Nephron (organoid): ENCODE results near the gene ARHGAP23.
"Not testable (repeated sequence)": the region's sequence is repeated elsewhere in the genome, so short reads cannot be mapped to it uniquely, and the experiment has no call there.

Experiments used
- H3K27ac Mint-ChIP-seq, 3 experiments: 2 replicates each; pipeline ENCODE4 v1.8.0; 2020; ENCODE audit warnings: mixed read lengths in 3 of 3, mild to moderate bottlenecking in 2 of 3, moderate library complexity in 1 of 3
- H3K27me3 Mint-ChIP-seq: 2 replicates; pipeline ENCODE4 v1.8.0; 2021; ENCODE audit warnings: low read depth, mild to moderate bottlenecking, moderate library complexity, mixed read lengths
- H3K36me3 Mint-ChIP-seq: 2 replicates; pipeline ENCODE4 v1.8.0; 2020; ENCODE audit warnings: low read depth, mixed read lengths
- H3K4me1 Mint-ChIP-seq: 2 replicates; pipeline ENCODE4 v1.8.0; 2020; ENCODE audit warnings: mixed read lengths
- H3K4me3 Mint-ChIP-seq, 3 experiments: 2 replicates each; pipeline ENCODE4 v1.8.0; 2020; ENCODE audit warnings: mild to moderate bottlenecking in 3 of 3, mixed read lengths in 3 of 3, moderate library complexity in 2 of 3
- H3K9me3 Mint-ChIP-seq: 2 replicates; pipeline ENCODE4 v1.8.0; 2020; ENCODE audit warnings: mixed read lengths
- TF ChIP-seq, protein P1 (sequence below), 3 experiments: fragments of 200-600 bp; sonication (generic); IDR thresholded peaks; one replicate each; pipeline ENCODE4 v1.5.0; 2021; ENCODE audit warnings: antibody characterized with exemption in 3 of 3; ENCODE audit not compliant: unreplicated experiment in 3 of 3

Gene ARHGAP23

DNA sequence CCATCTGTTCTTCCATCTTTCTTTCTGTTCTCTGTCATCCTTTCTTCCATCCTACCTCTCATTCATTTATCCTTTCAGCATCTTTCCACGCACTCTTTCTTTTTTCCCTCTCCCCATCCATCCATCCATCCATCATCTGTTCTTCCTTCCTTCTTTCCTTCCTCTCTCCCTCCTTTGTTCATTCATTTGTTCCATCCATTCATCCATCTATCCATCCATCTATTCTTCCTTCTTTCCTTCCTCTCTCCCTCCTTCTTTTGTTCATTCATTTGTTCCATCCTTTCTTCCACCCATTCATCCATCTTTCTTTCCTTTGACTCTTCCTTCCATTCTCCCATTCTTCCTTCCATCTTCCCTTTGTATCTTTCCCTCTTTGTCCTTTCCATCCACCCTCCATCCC, 39.2 kb downstream of the ARHGAP23 start:
- H3K9me3 Mint-ChIP-seq: no peaks in the 10 kb centered on the region
- H3K27ac Mint-ChIP-seq: peak overlapping the region in 2 of 3 experiments; percentile 45 to 77
- TF ChIP-seq, protein P1, sequence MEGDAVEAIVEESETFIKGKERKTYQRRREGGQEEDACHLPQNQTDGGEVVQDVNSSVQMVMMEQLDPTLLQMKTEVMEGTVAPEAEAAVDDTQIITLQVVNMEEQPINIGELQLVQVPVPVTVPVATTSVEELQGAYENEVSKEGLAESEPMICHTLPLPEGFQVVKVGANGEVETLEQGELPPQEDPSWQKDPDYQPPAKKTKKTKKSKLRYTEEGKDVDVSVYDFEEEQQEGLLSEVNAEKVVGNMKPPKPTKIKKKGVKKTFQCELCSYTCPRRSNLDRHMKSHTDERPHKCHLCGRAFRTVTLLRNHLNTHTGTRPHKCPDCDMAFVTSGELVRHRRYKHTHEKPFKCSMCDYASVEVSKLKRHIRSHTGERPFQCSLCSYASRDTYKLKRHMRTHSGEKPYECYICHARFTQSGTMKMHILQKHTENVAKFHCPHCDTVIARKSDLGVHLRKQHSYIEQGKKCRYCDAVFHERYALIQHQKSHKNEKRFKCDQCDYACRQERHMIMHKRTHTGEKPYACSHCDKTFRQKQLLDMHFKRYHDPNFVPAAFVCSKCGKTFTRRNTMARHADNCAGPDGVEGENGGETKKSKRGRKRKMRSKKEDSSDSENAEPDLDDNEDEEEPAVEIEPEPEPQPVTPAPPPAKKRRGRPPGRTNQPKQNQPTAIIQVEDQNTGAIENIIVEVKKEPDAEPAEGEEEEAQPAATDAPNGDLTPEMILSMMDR (IDR thresholded peaks at IDR 0.05; ENCODE audit: unreplicated experiment in 3 of 3): no peak
- peak overlapping the region; percentile 35 to 81 (median 68) for H3K4me3 Mint-ChIP-seq
- peaks cover 48% of the 10 kb centered on the region for H3K36me3 Mint-ChIP-seq
- peaks cover 2% of the 10 kb centered on the region for H3K27me3 Mint-ChIP-seq
- H3K4me1 Mint-ChIP-seq: peaks cover 50% of the 10 kb centered on the region

DNA sequence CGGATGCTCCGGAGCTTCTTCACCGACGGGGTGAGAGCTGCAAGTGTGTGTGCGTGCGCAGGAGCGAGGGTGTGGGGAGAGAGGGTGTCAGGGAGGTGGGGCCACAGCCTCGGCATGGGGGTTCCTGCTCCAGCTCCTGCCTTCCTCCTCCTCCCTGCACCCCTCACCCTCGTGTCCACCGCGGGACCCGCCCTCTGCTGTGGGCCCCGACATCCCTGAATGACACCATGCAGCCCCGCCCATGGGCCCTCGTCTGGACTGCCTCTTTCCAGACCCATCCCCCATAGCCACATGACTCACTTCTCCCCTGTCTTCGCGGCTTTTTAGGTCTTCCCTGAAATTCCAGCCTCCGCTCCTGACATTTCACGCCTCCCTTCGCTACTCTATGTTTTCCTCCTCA, 41.6 kb downstream of the ARHGAP23 start:
- peak overlapping the region in 1 of 3 experiments; percentile 46 for H3K4me3 Mint-ChIP-seq

DNA sequence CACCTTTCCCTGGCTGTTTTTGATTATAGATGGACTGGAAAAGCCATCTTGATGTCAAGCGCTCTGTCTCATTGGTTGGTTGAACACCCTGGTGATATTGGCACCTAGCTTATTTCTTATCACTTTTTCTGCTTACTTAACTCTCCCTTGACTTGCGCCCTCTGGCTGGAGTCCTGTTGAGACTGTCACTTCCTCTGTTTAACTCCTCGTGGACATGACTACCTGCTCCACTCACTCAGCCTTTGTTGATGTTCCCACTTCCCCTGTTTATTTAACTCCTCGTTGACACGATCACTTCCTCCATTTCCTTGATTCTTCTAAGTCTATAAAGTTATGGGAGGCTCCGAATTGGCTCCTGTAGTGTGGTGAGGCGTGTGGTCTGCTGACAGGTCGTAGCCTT, 43.0 kb downstream of the ARHGAP23 start:
- not testable (repeated sequence) for H3K27ac Mint-ChIP-seq, H3K9me3 Mint-ChIP-seq, H3K27me3 Mint-ChIP-seq
- Mint-ChIP-seq H3K36me3 (peaks cover 44% of the 10 kb centered on the region), H3K4me3 (peak overlapping the region in 1 of 3 experiments; percentile 8), H3K4me1 (peaks cover 25% of the 10 kb centered on the region)

More for the DNA sequence above, 41.6 kb downstream of the ARHGAP23 start:
- Mint-ChIP-seq H3K36me3 (peaks cover 41% of the 10 kb centered on the region), H3K27me3 (no peaks in the 10 kb centered on the region), H3K27ac (no peak overlapping the region), H3K9me3 (no peaks in the 10 kb centered on the region), H3K4me1 (peaks cover 36% of the 10 kb centered on the region)
- TF ChIP-seq, protein P1 (IDR thresholded peaks at IDR 0.05; ENCODE audit: unreplicated experiment in 3 of 3): no peak

DNA sequence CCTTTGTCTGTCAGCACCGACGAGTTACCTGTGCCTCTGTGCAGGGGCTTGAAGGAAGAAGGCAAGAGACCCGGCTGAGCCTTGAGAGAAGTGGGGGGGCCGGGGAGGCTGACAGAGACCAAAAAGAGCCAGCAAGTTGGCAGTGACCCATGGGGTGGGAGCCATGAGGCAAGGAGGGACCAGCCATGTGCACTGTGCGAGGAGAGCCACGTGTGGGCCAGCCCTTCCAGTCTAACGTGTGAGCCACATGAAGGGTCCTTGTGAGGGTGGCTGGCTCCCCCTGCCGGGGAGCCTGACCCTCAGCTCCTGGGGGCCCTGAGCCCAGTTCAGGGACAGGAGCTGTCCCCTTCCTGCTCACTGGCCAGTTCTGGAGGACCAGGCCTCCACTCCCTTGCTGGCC, 46.4 kb downstream of the ARHGAP23 start:
- not testable (repeated sequence) for H3K27ac Mint-ChIP-seq, H3K9me3 Mint-ChIP-seq, H3K4me3 Mint-ChIP-seq, H3K27me3 Mint-ChIP-seq
- Mint-ChIP-seq H3K36me3 (peaks cover 37% of the 10 kb centered on the region), H3K4me1 (peaks cover 11% of the 10 kb centered on the region)
- TF ChIP-seq, protein P1 (IDR thresholded peaks at IDR 0.05; ENCODE audit: unreplicated experiment in 3 of 3): peak; percentile 24 to 32 (median 28)

DNA sequence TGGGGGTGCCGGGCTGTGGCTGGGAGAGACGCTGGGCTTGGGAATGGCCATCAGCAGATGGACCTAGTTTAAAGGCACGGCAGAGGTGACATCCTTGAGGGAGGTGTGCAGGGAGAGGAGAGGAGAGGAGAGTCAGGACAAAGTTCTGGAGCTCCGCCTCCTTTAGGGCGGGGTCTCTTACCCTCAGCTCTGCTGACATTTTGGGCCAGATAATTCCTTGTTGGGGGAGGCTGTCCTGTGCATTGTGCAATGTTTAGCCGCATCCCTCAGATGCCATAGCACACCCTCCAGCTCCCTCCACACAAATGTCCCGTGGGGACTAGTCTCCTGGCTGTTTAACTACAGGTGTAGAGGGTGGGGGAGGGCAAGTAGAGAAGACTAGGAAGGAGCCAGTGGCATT, 48.3 kb downstream of the ARHGAP23 start:
- TF ChIP-seq, protein P1 (IDR thresholded peaks at IDR 0.05; ENCODE audit: unreplicated experiment in 3 of 3): no peak
- no peaks in the 10 kb centered on the region for H3K27me3 Mint-ChIP-seq
- H3K36me3 Mint-ChIP-seq: peaks cover 26% of the 10 kb centered on the region
- H3K4me1 Mint-ChIP-seq: peaks cover under 1% of the 10 kb centered on the region
- H3K9me3 Mint-ChIP-seq: no peaks in the 10 kb centered on the region
- no peak overlapping the region for H3K4me3 Mint-ChIP-seq
- H3K27ac Mint-ChIP-seq: no peak overlapping the region

DNA sequence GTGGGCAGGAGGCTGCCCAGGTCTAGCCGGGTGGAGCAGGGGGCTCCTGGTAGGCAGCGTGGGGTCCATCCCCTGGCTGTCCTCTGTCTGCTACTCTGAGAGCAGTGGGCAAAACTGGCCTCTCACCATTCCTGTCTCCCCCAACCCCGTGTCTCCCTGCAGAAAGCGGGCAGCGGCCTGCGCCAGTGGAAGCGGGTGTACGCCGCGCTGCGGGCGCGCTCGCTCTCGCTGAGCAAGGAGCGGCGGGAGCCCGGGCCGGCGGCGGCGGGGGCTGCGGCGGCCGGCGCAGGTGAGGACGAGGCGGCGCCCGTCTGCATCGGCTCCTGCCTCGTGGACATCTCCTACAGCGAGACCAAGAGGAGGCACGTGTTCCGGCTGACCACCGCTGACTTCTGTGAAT, 49.2 kb downstream of the ARHGAP23 start:
- not testable (repeated sequence) for H3K4me1 Mint-ChIP-seq, H3K4me3 Mint-ChIP-seq, H3K27me3 Mint-ChIP-seq, H3K27ac Mint-ChIP-seq, H3K9me3 Mint-ChIP-seq
- H3K36me3 Mint-ChIP-seq: peaks cover 21% of the 10 kb centered on the region

DNA sequence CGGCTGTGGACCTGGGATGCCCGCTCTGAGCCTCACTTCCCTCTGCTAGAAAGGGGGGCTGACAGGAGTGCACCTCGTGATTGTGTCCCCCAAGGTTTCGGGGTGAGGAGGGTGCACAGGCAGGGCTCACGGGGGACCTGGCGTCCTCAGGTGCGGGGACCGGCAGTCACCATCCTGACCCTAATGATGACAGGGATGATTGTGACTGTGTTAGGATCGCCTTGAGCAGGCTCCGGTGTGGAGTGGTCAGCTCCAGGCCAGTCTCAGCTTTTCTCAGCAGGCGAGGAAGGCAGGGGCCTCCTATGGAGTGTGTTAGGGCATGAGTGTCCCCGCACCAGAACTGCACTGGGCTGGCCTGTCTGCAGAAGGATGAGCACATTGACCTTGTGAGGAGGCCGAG, 49.7 kb downstream of the ARHGAP23 start:
- not testable (repeated sequence) for H3K27me3 Mint-ChIP-seq, H3K27ac Mint-ChIP-seq, H3K4me1 Mint-ChIP-seq, H3K9me3 Mint-ChIP-seq, H3K4me3 Mint-ChIP-seq
- peaks cover 22% of the 10 kb centered on the region for H3K36me3 Mint-ChIP-seq

DNA sequence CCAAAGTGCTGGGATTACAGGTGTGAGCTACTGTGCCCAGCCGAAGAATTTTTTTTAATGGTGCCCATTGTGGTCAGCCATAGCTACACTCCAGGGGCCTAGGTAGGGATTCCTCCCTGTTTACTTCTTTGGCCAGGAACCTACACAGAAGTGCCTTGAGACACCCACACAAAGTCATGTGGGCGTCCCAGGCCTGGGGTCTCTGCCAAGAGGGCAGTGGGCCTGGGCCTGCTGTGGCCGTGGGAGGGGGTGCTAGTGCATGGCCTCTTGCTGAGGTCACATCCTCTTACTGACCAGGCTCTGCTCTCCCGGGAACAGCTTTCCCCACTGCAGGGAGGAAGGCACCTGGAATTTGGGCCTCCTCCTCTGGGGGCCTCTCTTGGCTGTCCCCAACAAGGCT, 50.4 kb downstream of the ARHGAP23 start:
- not testable (repeated sequence) for H3K27ac Mint-ChIP-seq, H3K9me3 Mint-ChIP-seq, H3K27me3 Mint-ChIP-seq, H3K4me3 Mint-ChIP-seq, H3K4me1 Mint-ChIP-seq
- H3K36me3 Mint-ChIP-seq: peaks cover 24% of the 10 kb centered on the region

DNA sequence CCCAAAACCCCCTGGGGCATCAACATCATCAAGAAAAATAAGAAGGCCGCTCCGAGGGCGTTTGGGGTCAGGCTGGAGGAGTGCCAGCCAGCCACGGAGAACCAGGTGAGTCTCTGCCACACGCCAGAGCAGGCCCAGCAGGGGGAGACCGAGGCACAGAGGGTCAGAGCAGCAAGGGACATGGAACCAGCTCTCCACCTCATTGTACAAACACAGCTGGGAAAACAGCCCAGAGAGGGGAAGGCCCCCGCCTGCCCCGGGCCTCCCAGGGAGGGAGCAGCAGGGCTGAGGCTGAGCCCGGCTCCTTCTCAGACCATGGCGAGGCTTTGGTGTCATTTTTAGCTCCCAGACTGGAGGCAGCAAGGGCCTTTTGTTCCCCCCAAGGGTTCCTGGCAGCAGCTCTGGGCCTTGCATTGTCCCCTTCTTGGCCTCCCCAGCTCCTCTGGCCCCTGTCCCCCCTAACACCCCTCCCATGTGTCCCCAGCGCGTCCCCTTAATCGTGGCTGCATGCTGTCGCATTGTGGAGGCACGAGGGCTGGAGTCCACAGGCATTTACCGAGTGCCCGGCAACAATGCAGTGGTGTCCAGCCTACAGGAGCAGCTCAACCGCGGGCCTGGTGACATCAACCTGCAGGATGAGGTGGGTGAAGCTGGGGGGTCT, 53.9 kb downstream of the ARHGAP23 start:
- not testable (repeated sequence) for H3K27me3 Mint-ChIP-seq

DNA sequence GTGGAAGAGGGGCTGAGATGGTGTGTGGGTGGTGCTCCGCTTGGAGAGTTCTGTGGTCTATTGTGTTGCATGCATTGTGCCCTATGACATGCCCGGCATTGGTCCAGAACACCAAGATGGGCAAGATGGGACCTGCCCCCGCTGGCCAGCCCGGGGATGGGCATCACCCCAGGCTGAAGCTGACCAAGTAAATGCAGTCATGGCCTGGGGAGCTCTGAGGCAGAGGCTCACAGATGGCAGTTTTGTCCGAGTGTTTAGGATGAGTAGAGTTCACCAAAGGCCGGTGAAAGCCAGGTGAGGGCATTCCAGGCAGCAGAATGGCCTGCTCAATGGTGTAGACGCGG, 54.4 kb downstream of the ARHGAP23 start:
- peaks cover 22% of the 10 kb centered on the region for H3K4me1 Mint-ChIP-seq
- not testable (repeated sequence) for H3K27me3 Mint-ChIP-seq, H3K4me3 Mint-ChIP-seq, H3K9me3 Mint-ChIP-seq, H3K27ac Mint-ChIP-seq
- peaks cover 23% of the 10 kb centered on the region for H3K36me3 Mint-ChIP-seq

More for the DNA sequence above, 53.9 kb downstream of the ARHGAP23 start:
- H3K4me3 Mint-ChIP-seq, H3K9me3 Mint-ChIP-seq, H3K27ac Mint-ChIP-seq: not testable (repeated sequence)
- Mint-ChIP-seq H3K4me1 (peaks cover 22% of the 10 kb centered on the region), H3K36me3 (peaks cover 21% of the 10 kb centered on the region)
